NCI-H2196 (cell line): ENCODE results near the gene CFAP65.

ENCODE experiments used
- DNase-seq: peaks from one replicate; lab custom pipeline; 2025; ENCODE audit not compliant: unreplicated experiment; lab: John Stamatoyannopoulos, UW

The CFAP65 gene

GRCh38 chr2:218979846-218980734 is 61.2 kb downstream of the CFAP65 start:
- peak; percentile 91 for DNase-seq

GRCh38 chr2:218975060-218975777 is 66.1 kb downstream of the CFAP65 start:
- DNase-seq = no peak

GRCh38 chr2:218970894-218971293 is 70.4 kb downstream of the CFAP65 start:
- DNase-seq = no peak

GRCh38 chr2:218964041-218964771 is 77.1 kb downstream of the CFAP65 start:
- DNase-seq = peak; percentile 64

- DNase-seq = no peak
Measured at GRCh38 chr2:218963601-218964000, 77.7 kb downstream of the CFAP65 start.

GRCh38 chr2:218962859-218963492 is 78.3 kb downstream of the CFAP65 start:
- DNase-seq = peak; percentile 98

- peak; percentile 58 for DNase-seq
Measured at GRCh38 chr2:218961651-218962570, 79.4 kb downstream of the CFAP65 start.

- DNase-seq = no peak
Measured at GRCh38 chr2:218961229-218961628, 80.1 kb downstream of the CFAP65 start.

- peak; percentile 32 for DNase-seq
Measured at GRCh38 chr2:218960309-218961165, 80.8 kb downstream of the CFAP65 start.

- DNase-seq = no peak
Measured at GRCh38 chr2:218959761-218960308, 81.5 kb downstream of the CFAP65 start.

- peak; percentile 94 for DNase-seq
Measured at GRCh38 chr2:218959141-218959731, 82.1 kb downstream of the CFAP65 start, which contains the start of gene CDK5R2. TSS of gene CDK5R2 (plus strand) at chr2:218959666. CDS start at chr2:218959821, 155 bp downstream.

GRCh38 chr2:218958276-218958675 is 83.0 kb downstream of the CFAP65 start:
- DNase-seq = no peak

- no peak for DNase-seq
Measured at GRCh38 chr2:218957671-218958070, 83.6 kb downstream of the CFAP65 start.

- no peak for DNase-seq
Measured at GRCh38 chr2:218956039-218956438, 85.3 kb downstream of the CFAP65 start.

GRCh38 chr2:218954541-218955300 is 86.6 kb downstream of the CFAP65 start:
- no peak for DNase-seq

- no peak for DNase-seq
Measured at GRCh38 chr2:218953366-218953954, 87.9 kb downstream of the CFAP65 start.
